ENCODE results near the gene NPFF. TPM values are rescaled to one million over a fixed set of nuclear protein-coding genes. Genes with fewer than 3 reads are reported as not detected.

Gene NPFF
- total RNA-seq, 1 donor = not detected

GRCh38 chr12:53461059-53461458, 46.2 kb downstream of the NPFF start:
- DNase-seq (ENCODE audit: insufficient read length, low spot score, missing footprints) = no peak

GRCh38 chr12:53459097-53459496, 48.2 kb downstream of the NPFF start:
- Histone ChIP-seq H2AFZ (ENCODE audit: low read length) (no peak overlapping the region), H3K4me2 (ENCODE audit: insufficient read depth, low read length) (no peak overlapping the region), H3K27ac (ENCODE audit: low read depth, low read length) (no peak overlapping the region), H3K79me2 (ENCODE audit: insufficient read depth, low read length) (peaks cover 100% of the 10 kb centered on the region), H3K27me3 (ENCODE audit: insufficient read depth, low read length) (no peaks in the 10 kb centered on the region), H3K36me3 (ENCODE audit: insufficient read depth, low read length) (peaks cover 100% of the 10 kb centered on the region), H3K9me3 (ENCODE audit: low read depth, low read length) (no peaks in the 10 kb centered on the region), H4K20me1 (ENCODE audit: insufficient read depth, low read length) (peaks cover 64% of the 10 kb centered on the region), H3K4me3 (ENCODE audit: insufficient read depth, low read length) (no peak overlapping the region), H3K4me1 (ENCODE audit: insufficient read depth, low read length) (peaks cover 8% of the 10 kb centered on the region)
- DNase-seq (ENCODE audit: insufficient read length, low spot score, missing footprints) = no peak
- no peak for TF ChIP-seq CTCF (IDR thresholded peaks at IDR 0.05; ENCODE audit: extremely low read depth, low read depth, low read length)

More at GRCh38 chr12:53461059-53461458, 46.2 kb downstream of the NPFF start:
- Histone ChIP-seq H3K36me3 (ENCODE audit: insufficient read depth, low read length) (peaks cover 99% of the 10 kb centered on the region), H3K27ac (ENCODE audit: low read depth, low read length) (no peak overlapping the region), H3K4me3 (ENCODE audit: insufficient read depth, low read length) (no peak overlapping the region), H4K20me1 (ENCODE audit: insufficient read depth, low read length) (peaks cover 58% of the 10 kb centered on the region), H2AFZ (ENCODE audit: low read length) (no peak overlapping the region), H3K4me1 (ENCODE audit: insufficient read depth, low read length) (no peaks in the 10 kb centered on the region), H3K27me3 (ENCODE audit: insufficient read depth, low read length) (no peaks in the 10 kb centered on the region), H3K9me3 (ENCODE audit: low read depth, low read length) (no peaks in the 10 kb centered on the region), H3K79me2 (ENCODE audit: insufficient read depth, low read length) (peaks cover 99% of the 10 kb centered on the region), H3K4me2 (ENCODE audit: insufficient read depth, low read length) (no peak overlapping the region)
- no peak for TF ChIP-seq CTCF (IDR thresholded peaks at IDR 0.05; ENCODE audit: extremely low read depth, low read depth, low read length)

Small RNA genes lying within 50 kb of the gene (small RNA-seq; reads per million reads assigned to genes)
- gene AC023509.3 = not detected

Other genes starting within 250 kb of the NPFF start
- 0.72 and 1.8 TPM in 2 replicates for gene ESPL1, start 239.2 kb downstream of the NPFF start, total RNA-seq
- gene PFDN5, start 211.9 kb downstream of the NPFF start, total RNA-seq = 323 and 324 TPM in 2 replicates
- gene MYG1, start 207.8 kb downstream of the NPFF start, total RNA-seq = 32.9 and 34.2 TPM in 2 replicates
- gene AAAS, start 185.9 kb downstream of the NPFF start, total RNA-seq = 37.4 and 39.8 TPM in 2 replicates
- not detected in 2 replicates for gene SP7, start 171.1 kb downstream of the NPFF start, total RNA-seq
- gene SP1, start 127.3 kb downstream of the NPFF start, total RNA-seq = 50.3 and 56.0 TPM in 2 replicates
- gene AMHR2, start 83.6 kb downstream of the NPFF start, total RNA-seq = not detected in 2 replicates
- gene PRR13, start 65.8 kb downstream of the NPFF start, total RNA-seq = 55.0 and 64.2 TPM in 2 replicates
- 247 and 293 TPM in 2 replicates for gene PCBP2, start 55.4 kb downstream of the NPFF start, total RNA-seq
- gene MAP3K12, start 8.0 kb downstream of the NPFF start, total RNA-seq = 49.6 and 51.9 TPM in 2 replicates
- gene TARBP2, start 6.2 kb downstream of the NPFF start, total RNA-seq = 33.0 and 35.5 TPM in 2 replicates
- 14.4 and 17.4 TPM in 2 replicates for gene ATF7, start 118.9 kb upstream of the NPFF start, total RNA-seq
- gene ATP5MC2, start 168.6 kb upstream of the NPFF start, total RNA-seq = 93.1 and 95.9 TPM in 2 replicates
- gene CALCOCO1, start 220.0 kb upstream of the NPFF start, total RNA-seq = 167 and 174 TPM in 2 replicates
- gene CISTR, start 244.5 kb upstream of the NPFF start, total RNA-seq = not detected in 2 replicates